Fibroblast of upper back skin (primary cell): ENCODE measurements around the gene OR5C1.
"Not testable (repeated sequence)": the region's sequence is repeated elsewhere in the genome, so short reads cannot be mapped to it uniquely, and the experiment has no call there.

Experiments
- DNase-seq: peaks from one replicate; pipeline ENCODE4 v3.0.0-alpha.2; 2013

OR5C1 gene

GRCh38 chr9:122788831-122789230 lies at the start of gene OR5C1:
OR5C1 (plus strand) TSS chr9:122788933; CDS start chr9:122788933, 0 bp downstream.
- DNase-seq, result no peak

DNA sequence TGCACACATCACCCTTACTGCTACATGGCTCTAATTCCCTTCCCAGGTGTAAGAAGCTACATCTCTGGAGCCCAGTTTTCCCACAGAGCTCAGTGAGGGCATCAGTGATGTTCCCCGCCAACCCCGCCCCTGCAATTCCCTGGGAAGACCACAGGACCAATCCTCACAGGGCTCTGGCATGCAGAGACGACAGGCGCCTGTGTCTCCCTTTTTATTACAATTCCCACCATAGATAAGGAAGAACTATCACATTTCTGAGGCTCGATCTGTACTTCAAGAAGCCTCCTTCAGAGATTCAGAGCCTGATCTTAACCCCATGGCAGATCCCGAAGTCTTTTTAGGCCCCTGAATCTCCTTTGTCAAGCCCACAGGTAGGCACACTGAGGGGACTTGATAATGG lies 46.7 kb upstream of the OR5C1 start, which contains the start of gene OR1L6:
Gene OR1L6 (plus strand): TSS at position 301 of the 400 bp plus-strand sequence. CDS start 7,545 bp downstream, outside the sequence.
- DNase-seq, result no peak

GRCh38 chr9:122754825-122755224 lies 33.9 kb upstream of the OR5C1 start:
- DNase-seq, result no peak

DNA sequence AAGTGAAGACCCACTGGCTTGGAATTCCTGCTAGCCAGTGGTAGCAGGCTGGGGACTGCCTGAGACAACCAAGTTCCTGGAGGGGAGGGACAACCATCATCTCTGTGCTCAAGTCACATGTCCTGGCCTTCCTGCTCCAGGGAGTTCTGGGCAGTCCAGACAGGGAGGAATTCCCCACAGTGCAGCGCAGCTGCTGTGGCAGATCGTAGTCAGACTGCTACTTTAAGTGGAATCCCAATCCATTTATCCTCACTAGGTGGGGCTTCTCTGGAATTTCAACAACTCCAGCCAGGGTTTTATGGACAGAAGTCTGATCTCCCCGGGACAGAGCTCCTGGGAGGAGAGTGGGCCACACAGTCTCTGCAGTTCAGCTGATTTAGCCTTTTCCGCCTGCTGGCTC lies 20.9 kb upstream of the OR5C1 start:
- no peak for DNase-seq

DNA sequence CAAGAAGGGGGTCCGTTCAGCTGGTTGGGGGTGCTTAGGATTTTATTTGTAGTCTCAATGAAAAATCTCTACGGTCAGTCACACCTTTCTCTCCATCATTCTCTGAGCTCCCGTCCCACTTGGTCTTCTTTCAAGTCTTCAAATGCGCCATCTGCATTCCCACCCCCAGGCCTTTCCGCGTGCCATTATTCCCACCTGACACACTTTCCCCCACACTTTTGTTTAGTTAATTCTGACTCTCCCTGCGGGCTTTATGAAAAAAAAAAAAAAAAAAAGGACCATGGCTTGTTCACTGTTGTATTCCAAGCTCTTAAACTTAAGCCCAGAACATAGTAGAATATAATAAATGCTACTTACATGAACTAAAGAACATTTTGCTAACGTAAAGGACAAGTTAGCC lies 11.7 kb upstream of the OR5C1 start:
- no peak for DNase-seq

DNA sequence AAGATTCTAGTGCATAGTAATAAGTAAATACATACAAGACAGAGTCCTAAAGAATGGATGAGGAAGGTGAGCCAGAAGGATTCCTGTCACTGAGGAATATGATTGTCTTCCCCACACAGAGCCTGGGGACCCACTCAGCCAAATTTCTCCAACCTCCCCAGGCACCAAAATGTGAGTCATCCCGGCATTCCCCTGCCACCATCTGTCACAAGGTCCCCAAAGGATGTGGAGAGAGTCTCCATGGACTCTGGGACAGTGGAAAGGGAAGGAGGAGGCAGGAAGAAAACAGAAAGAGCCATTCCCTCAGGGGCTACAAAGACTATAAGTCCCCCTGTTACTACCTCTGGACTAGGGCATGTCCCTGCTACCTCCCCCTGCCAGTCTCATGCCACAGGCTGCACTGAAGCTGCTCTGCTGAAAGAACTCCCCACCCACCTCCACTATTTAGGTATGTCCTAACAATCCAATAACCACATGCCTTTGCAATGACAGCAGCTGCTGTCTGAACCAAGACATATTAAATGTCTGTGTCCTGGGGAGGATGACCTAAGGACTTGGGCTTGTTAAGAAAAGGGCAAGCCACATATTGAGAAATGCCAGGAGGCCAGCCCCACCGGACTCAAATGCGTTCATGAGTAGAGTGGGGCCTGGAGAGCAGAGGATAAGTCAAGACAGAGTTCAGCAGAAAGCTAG lies 10.7 kb upstream of the OR5C1 start:
- DNase-seq, result peak; percentile 18

- no peak for DNase-seq
These were observed 9.6 kb upstream of the OR5C1 start for GRCh38 chr9:122779181-122779580.

GRCh38 chr9:122780026-122780425 lies 8.7 kb upstream of the OR5C1 start:
- no peak for DNase-seq

DNA sequence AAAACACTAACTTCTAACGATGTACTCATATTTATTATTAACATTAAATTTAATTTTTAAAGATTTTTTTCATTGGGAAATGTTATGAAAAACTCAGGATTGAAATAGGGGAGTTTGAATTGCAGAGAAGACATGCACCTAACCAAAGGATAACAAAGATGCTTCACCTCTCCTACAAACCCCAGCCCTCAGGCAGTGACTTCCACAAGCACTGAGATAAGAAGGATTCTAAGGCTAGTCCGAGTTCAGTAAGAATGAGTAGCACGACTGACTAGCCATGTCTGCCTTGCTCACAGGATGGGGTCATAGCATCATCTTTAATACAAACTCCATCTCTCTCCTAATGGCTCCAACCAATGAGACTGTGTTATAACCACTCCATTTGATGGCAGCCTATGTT lies 7.1 kb upstream of the OR5C1 start:
- DNase-seq, result no peak

DNA sequence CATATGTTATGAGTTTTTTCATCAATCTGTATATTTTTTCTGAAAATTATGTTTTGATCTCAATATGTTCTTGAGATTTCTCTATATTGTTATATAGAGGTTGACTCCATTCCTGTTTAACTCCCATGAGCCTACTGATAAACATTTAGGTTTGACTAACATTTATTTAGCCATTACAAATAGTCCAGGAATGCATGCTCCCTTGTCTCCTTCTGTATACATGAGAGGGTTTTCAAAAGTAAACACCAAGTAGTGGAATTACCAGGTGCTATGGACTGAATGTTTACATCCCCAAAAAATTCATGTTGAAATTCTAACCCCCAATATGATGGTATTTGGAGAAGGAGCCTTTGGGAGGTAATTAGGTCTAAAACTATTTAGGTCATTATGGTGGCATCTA lies 3.5 kb upstream of the OR5C1 start:
- DNase-seq, result no peak

GRCh38 chr9:122786338-122786737 lies 2.4 kb upstream of the OR5C1 start:
- no peak for DNase-seq

- DNase-seq, result no peak
These were observed 718 bp downstream of the OR5C1 start for GRCh38 chr9:122789256-122790046.

DNA sequence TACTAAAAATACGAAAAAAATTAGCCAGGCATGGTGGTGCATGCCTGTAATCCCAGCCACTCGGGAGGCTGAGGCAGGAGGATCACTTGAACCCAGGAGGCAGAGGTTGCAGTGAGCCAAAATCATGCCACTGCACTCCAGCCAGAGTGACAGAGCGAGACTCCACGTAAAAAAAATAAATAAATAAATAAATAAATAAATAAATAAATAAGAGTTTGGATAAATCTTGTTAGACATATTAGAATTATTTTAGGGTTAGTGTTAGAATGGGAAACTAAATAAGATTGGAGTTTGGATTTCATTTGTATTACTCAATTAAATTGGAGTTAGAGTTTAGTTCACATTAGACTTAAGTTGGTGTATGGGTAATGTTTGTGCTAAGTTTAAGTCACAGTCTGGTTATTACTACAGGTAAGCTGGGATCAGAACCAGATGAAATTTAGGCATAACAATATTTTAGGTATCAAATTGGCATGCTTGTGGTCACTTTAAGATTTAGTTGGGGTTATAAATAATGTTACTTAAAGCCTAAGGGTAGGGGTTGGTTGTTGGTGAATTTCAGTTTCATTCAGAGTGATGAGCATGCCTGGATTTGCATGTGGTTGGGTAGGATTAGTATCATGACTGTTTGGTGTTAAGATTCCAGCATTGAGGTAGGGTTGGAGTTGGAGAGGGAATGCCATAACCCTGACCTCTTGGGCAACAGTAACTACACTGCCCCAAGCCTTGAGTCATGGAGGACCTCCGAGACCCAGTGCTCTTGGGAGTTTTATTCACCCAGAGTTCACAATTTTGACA lies 3.3 kb downstream of the OR5C1 start:
- DNase-seq, result no peak

DNA sequence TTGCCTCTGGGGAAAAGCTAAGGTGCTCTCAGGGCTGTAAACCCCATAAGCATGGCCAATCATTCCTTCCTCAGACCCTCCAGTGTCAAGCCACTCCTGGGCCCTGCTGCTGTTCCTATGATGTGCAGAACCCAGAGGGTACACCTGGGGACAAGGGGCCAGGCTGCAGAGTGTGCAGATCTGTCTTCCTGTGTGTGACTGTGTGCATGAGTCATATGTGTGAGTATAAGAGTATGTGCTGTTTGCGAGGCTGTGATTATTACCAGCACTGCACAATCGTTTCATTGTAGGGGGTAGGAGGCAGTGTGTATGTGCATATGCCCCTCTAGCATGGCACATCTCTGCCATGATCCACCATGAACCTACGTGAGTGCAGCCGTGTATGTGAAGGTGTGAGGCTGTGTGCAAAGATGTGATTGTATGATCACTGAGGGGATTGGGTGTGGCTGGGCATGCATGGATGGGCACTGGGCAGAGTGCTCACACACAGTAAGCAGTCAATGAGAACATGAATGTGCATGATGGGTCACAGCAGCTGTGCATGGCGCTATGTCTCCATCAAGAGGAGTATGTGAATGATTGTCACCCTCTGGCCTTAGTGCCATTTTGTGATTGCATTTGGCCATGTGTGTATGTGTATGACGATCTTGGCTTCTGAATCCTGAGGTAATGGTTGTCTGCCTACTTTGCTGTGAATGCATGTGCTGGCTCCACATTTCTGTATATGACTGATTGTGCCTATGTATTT lies 8.8 kb downstream of the OR5C1 start:
- no peak for DNase-seq

DNA sequence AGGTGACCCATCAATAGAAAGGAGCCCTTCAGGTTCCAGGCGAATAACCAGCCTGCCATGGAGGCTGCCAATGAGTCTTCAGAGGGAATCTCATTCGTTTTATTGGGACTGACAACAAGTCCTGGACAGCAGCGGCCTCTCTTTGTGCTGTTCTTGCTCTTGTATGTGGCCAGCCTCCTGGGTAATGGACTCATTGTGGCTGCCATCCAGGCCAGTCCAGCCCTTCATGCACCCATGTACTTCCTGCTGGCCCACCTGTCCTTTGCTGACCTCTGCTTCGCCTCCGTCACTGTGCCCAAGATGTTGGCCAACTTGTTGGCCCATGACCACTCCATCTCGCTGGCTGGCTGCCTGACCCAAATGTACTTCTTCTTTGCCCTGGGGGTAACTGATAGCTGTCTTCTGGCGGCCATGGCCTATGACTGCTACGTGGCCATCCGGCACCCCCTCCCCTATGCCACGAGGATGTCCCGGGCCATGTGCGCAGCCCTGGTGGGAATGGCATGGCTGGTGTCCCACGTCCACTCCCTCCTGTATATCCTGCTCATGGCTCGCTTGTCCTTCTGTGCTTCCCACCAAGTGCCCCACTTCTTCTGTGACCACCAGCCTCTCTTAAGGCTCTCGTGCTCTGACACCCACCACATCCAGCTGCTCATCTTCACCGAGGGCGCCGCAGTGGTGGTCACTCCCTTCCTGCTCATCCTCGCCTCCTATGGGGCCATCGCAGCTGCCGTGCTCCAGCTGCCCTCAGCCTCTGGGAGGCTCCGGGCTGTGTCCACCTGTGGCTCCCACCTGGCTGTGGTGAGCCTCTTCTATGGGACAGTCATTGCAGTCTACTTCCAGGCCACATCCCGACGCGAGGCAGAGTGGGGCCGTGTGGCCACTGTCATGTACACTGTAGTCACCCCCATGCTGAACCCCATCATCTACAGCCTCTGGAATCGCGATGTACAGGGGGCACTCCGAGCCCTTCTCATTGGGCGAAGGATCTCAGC lies 11.6 kb downstream of the OR5C1 start, which contains the start of gene OR1K1:
Gene OR1K1 (plus strand): TSS at position 58 of the 995 bp plus-strand sequence. CDS start 0 bp downstream, at position 58.
- DNase-seq, result no peak

- no peak for DNase-seq
These were observed 17.9 kb downstream of the OR5C1 start for GRCh38 chr9:122806661-122807060.

GRCh38 chr9:122807271-122807900 lies 18.7 kb downstream of the OR5C1 start:
- DNase-seq, result no peak

DNA sequence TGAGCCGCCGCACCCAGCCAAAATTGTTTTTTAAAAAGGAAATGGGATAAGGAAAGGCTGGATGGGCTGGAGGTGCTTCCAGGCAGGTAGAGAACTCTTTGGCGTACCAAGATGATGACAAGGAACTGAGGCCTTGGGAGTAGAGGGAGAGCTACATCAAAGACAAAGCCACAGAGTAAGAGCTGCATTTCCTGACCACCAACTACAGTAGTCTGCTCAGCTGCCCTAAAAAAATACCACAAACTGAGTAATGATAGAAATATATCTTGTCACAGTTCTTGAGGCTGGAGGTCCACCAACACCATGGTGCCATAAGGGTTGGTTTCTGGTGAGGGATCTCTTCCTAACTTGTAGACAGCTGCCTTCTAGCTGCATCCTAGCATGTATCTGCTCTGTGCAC lies 19.4 kb downstream of the OR5C1 start:
- no peak for DNase-seq

GRCh38 chr9:122809261-122809660 lies 20.5 kb downstream of the OR5C1 start:
- not testable (repeated sequence) for DNase-seq

DNA sequence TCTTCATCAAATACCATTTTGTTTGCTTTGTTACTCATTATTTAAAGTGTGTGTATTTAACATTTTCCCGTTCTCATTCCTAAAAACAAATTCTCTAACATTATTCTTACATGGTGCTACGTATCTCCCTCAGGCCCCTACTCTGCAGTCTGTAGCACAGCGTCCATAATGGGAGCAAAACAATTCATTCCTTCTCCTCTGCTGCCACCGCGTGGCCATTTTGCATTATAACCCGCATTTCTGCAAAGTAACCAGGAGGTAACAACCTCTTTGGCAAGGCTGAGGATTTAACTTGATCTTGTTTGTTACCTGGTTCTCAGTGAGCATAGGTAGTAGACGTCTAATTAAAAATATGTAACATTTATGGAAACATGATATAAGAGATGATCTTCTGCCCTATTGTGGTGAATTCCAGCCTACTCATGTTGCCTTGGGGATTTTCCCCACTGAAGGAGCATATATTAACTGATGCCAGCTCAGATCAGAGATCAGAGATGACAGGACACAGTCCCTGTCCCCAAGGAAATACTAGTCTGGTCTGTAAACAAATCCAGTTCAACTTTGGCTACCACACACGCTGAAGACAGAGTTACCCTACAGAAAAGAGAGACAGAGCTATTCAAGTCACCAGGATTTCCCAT lies 21.7 kb downstream of the OR5C1 start:
- DNase-seq, result peak; percentile 72
